Epidermal melanocyte (primary cell): ENCODE results near the gene OR4K13.

Experiments used
- DNase-seq: peaks from one replicate; pipeline ENCODE4 v3.0.0; 2011; ENCODE audit warnings: low spot score; ENCODE audit not compliant: insufficient read length

The OR4K13 gene

GRCh38 chr14:20035938-20036337 is at the start of gene OR4K13:
Gene OR4K13 (minus strand): TSS chr14:20036038. CDS start chr14:20034758, 1,280 bp downstream.
- DNase-seq, result no peak

- DNase-seq, result no peak
Measured at GRCh38 chr14:20059745-20060144, 23.9 kb upstream of the OR4K13 start, which contains the start of gene OR4L1. Gene OR4L1 (plus strand): TSS chr14:20060045. CDS start chr14:20060045, 0 bp downstream.

GRCh38 chr14:20048202-20048601 is 12.4 kb upstream of the OR4K13 start:
- DNase-seq, result no peak

- no peak for DNase-seq
Measured at GRCh38 chr14:20044243-20044642, 8.4 kb upstream of the OR4K13 start.

- no peak for DNase-seq
Measured at GRCh38 chr14:20035449-20035848, 389 bp downstream of the OR4K13 start.

GRCh38 chr14:20031058-20031457 is 4.8 kb downstream of the OR4K13 start:
- DNase-seq, result no peak

GRCh38 chr14:20019257-20019865 is 16.5 kb downstream of the OR4K13 start, which contains the start of gene OR4K14:
Gene OR4K14 (minus strand): TSS chr14:20019307. CDS start chr14:20015193, 4,114 bp downstream.
- DNase-seq, result no peak

GRCh38 chr14:20008156-20008555 is 27.7 kb downstream of the OR4K13 start:
- DNase-seq, result no peak

GRCh38 chr14:20002319-20002718 is 33.5 kb downstream of the OR4K13 start:
- DNase-seq, result no peak

GRCh38 chr14:20001863-20002262 is 34.0 kb downstream of the OR4K13 start, which contains the start of gene OR4Q2:
Gene OR4Q2 (plus strand): TSS chr14:20002163.
- DNase-seq, result no peak

- no peak for DNase-seq
Measured at GRCh38 chr14:19993438-19993837, 42.4 kb downstream of the OR4K13 start.
